ENCODE results near the gene LIG3.

The LIG3 gene

DNA sequence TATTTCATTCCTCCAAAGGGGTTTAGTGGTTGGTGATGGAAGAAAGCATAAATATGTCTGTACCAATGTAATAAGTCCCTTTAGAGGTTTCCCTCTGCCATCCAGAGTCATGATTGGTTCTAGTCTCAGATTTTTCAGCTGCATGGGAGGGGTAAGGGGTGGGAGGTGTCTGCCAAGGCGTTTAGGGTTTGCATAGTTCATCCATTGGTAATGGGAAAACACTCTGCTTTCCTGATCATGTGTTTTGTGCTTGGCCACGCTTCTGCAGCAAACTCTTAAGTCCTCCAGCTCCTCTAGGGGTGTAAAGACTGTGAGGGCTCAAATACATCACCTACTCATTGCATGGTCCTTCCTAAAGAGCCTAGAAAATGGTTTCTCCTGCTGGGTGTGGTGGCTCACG lies 29.8 kb downstream of the LIG3 start:
- TF ChIP-seq, protein P1, sequence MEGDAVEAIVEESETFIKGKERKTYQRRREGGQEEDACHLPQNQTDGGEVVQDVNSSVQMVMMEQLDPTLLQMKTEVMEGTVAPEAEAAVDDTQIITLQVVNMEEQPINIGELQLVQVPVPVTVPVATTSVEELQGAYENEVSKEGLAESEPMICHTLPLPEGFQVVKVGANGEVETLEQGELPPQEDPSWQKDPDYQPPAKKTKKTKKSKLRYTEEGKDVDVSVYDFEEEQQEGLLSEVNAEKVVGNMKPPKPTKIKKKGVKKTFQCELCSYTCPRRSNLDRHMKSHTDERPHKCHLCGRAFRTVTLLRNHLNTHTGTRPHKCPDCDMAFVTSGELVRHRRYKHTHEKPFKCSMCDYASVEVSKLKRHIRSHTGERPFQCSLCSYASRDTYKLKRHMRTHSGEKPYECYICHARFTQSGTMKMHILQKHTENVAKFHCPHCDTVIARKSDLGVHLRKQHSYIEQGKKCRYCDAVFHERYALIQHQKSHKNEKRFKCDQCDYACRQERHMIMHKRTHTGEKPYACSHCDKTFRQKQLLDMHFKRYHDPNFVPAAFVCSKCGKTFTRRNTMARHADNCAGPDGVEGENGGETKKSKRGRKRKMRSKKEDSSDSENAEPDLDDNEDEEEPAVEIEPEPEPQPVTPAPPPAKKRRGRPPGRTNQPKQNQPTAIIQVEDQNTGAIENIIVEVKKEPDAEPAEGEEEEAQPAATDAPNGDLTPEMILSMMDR (IDR thresholded peaks at IDR 0.05; ENCODE audit: low read depth, low read length, missing control alignments): no peak
- DNase-seq (ENCODE audit: low read depth): no peak
- H3K4me3 ChIP-seq (ENCODE audit: low read depth, low read length): no peak overlapping the region

DNA sequence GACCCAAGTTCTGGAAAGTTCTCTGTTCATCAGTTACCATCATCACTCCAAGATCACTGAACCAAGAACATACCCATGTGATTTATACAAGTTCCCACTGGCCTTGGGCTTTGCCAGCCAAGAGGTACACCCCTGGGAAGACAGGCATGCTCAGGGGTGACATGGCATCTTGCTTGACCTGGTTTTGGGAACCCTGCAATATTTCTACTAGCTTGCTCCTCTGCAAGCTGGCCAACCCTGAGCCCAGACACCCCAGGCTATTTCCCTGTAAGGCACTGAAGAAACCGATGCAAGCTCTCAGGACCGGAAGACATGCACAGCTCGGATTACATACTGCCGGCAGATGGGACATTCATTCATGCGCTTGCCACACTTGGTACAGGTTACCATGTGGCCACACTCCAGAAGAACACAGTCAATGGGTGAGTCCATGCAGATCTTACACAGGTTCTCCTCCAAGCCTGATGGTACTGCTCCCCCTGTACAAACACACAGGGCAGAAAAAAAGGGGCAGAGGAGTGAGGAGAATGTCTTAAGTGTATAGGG lies 31.4 kb downstream of the LIG3 start:
- no peak overlapping the region for H3K4me3 ChIP-seq (ENCODE audit: low read depth, low read length)
- no peak for DNase-seq (ENCODE audit: low read depth)
- TF ChIP-seq, protein P1 (IDR thresholded peaks at IDR 0.05; ENCODE audit: low read depth, low read length, missing control alignments): no peak

DNA sequence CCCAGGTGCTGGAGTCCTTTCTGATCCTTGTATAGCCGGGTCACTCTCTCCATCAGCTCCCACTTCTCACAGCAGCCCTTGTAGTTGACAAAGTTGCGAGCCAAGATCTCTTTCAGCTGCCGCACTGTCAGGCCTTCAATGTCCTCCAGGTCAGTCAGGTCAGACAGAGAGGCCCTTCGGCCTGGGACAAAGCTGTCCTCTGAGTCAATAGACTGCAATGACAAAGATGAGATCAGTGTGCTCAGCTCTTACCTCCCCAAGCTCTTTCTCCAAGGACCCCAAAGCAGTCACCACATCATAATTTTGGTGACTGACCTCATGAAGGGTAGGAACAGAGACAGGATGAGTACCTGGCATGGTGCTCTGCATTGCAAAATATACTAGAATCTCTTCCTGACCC lies 36.1 kb downstream of the LIG3 start:
- no peak overlapping the region for H3K4me3 ChIP-seq (ENCODE audit: low read depth, low read length)
- no peak for DNase-seq (ENCODE audit: low read depth)
- TF ChIP-seq, protein P1 (IDR thresholded peaks at IDR 0.05; ENCODE audit: low read depth, low read length, missing control alignments): no peak

DNA sequence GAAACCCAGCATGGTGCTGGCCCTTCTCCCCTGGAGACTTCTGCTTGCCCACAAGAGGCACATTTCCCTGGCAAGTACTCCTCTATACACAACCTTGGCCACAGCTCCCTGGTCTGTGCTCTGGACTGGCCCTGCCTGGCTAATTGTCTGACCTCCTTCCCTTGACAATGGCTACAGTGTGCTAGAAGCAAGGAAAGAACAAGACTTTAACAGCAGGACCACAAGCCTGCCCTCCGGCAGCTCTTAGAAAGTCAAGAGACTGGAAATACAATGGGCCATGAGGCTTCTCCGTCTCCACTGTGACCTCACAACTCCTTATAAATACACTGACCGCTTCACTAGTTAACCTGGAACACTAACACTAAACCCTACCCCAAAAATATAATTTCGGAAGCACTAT lies 36.7 kb downstream of the LIG3 start:
- TF ChIP-seq, protein P1 (IDR thresholded peaks at IDR 0.05; ENCODE audit: low read depth, low read length, missing control alignments): no peak
- H3K4me3 ChIP-seq (ENCODE audit: low read depth, low read length): no peak overlapping the region
- DNase-seq (ENCODE audit: low read depth): no peak

DNA sequence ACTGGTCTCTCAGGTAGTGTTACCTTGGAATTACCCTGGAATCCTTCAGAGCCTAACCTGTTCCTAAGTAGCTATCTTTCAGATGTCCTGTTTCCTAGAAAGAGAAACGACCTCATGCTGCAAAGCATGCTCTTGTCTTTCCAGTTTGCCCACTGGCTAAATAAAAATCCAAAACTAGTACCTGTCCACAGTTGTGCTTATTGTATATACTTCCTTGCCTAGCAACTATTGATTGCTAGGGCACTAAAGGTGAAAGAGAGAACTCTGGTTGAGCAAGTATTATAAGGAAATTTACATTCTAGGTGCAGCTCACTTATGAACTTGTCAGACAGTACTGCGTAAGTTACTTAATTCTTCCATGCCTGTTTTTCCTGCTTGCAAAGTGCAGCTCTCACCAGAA lies 38.5 kb downstream of the LIG3 start:
- H3K4me3 ChIP-seq (ENCODE audit: low read depth, low read length): no peak overlapping the region
- TF ChIP-seq, protein P1 (IDR thresholded peaks at IDR 0.05; ENCODE audit: low read depth, low read length, missing control alignments): no peak
- no peak for DNase-seq (ENCODE audit: low read depth)

DNA sequence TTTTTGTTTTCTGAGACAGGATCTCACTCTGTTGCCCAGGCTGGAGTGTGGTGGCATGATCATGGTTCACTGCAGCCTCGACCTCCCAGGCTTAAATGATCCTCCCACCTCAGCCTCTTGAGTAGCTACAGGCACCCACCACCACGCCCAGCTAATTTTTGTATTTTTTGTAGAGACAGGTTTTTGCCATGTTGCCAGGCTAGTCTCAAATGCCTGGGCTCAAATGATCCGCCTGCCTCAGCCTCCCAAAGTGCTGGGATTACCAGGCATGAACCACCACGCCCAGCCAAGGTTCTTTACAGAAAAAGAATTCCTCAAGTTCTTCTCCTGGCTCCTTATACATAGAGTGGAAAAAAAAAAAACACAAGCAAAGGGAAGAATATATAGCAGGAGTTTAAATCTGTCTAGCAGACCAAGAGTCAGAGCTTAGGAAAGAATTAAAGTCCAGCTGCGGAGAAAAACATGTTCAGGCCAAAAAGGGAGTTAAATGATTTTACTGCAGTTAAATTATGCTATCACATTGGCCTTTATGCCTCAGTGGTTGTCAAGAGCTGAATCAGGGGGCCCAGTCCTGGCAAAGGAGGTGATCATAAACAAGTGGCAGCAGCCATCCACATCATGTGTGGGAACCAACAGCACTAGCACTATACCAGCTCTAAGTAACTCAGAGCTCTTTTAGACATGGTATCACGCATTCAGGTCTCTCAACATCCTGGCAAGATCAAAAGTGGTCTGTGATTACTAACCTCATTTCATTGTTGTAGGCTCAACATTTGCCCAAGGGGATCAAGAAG lies 39.3 kb downstream of the LIG3 start:
- TF ChIP-seq, protein P1 (IDR thresholded peaks at IDR 0.05; ENCODE audit: low read depth, low read length, missing control alignments): no peak
- no peak overlapping the region for H3K4me3 ChIP-seq (ENCODE audit: low read depth, low read length)
- no peak for DNase-seq (ENCODE audit: low read depth)
